Astrocyte of the cerebellum (primary cell): ENCODE data around the gene IL4I1.

Experiments
- DNase-seq: peaks from one replicate; pipeline ENCODE4 v3.0.0-alpha.2; 2011; ENCODE audit warnings: low read depth
- H3K4me3 ChIP-seq: 2 replicates; pipeline ENCODE4 v1.5.1; 2011; ENCODE audit warnings: mild to moderate bottlenecking, low read depth, low read length, moderate library complexity
- in situ Hi-C: cut with HindIII; loops from 2 replicates; pipeline ENCODE4 v1.10.0; 2017; ENCODE audit warnings: low sequenced_read_pairs
- TF ChIP-seq, protein P1 (sequence below): IDR thresholded peaks from 2 replicates; pipeline ENCODE4 v1.5.1; 2012; ENCODE audit warnings: low read length, low read depth, moderate library complexity, mild to moderate bottlenecking; ENCODE audit errors: missing control alignments

Gene IL4I1

DNA sequence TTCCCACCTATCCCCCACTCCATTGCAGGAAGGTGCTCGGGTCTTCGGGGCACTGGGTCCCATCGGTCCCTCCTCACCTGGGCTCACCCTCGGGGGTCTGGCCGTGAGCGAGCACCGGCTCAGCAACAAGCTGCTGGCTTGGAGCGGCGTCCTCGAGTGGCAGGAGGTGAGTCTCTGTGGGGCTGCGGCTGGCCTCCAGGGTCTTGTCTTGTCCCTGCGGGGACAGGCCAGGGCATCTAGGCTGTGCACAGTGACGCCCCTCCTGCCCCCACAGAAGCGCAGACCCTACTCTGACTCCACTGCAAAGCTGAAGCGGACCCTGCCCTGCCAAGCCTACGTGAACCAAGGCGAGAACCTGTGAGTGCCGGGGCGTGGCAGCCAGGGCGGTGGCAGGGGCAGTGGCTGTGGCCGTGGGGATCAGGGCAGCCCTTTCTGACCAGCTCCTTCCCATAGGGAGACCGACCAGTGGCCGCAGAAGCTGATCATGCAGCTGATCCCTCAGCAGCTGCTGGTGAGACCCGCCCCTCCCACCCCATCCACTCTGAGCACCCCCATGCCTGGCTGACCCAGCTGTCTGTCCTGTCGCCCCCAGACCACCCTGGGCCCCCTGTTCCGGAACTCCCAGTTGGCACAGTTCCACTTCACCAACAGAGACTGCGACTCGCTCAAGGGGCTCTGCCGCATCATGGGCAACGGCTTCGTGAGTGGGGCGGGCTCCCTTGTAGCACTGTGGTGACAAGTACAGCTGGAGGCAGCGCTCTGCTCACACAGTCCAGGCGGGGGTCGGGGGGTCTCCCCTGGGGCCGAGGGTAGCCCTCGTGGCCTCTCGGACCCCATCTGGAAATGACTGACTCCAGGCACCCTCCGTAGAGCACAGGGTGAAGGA, 42.1 kb downstream of the IL4I1 start:
- TF ChIP-seq, protein P1, sequence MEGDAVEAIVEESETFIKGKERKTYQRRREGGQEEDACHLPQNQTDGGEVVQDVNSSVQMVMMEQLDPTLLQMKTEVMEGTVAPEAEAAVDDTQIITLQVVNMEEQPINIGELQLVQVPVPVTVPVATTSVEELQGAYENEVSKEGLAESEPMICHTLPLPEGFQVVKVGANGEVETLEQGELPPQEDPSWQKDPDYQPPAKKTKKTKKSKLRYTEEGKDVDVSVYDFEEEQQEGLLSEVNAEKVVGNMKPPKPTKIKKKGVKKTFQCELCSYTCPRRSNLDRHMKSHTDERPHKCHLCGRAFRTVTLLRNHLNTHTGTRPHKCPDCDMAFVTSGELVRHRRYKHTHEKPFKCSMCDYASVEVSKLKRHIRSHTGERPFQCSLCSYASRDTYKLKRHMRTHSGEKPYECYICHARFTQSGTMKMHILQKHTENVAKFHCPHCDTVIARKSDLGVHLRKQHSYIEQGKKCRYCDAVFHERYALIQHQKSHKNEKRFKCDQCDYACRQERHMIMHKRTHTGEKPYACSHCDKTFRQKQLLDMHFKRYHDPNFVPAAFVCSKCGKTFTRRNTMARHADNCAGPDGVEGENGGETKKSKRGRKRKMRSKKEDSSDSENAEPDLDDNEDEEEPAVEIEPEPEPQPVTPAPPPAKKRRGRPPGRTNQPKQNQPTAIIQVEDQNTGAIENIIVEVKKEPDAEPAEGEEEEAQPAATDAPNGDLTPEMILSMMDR, result no peak
- in situ Hi-C loops, result no loop called here
- no peak for DNase-seq
- no peak overlapping the region for H3K4me3 ChIP-seq

DNA sequence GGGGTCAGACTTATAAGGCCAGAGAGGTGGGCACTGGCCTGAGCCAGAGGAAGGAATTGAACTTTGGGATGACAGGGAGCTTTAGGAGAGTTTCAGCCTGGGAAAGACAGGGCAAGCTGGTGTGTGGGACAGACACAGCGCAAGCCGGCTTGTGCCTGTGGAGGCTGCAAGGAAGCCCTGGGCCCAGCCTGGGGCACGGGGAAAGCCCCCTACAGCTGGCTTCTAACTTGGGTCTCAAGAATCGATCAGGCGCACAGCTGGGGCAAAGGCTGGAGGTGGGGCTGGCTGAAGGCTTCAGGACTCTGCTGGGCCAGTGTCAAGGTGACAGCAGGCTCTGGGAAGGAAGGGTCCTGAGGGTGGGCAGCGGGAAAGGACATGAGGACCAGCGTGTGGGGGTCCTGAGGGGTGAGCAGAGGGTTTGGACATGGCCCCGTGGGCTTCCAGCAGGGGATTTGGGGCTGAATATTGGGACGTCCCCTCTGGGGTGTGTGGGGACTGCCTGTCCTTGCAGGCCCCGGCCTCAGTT, 42.8 kb downstream of the IL4I1 start:
- H3K4me3 ChIP-seq, result no peak overlapping the region
- TF ChIP-seq, protein P1, result no peak
- in situ Hi-C loops, result no loop called here
- DNase-seq, result no peak

DNA sequence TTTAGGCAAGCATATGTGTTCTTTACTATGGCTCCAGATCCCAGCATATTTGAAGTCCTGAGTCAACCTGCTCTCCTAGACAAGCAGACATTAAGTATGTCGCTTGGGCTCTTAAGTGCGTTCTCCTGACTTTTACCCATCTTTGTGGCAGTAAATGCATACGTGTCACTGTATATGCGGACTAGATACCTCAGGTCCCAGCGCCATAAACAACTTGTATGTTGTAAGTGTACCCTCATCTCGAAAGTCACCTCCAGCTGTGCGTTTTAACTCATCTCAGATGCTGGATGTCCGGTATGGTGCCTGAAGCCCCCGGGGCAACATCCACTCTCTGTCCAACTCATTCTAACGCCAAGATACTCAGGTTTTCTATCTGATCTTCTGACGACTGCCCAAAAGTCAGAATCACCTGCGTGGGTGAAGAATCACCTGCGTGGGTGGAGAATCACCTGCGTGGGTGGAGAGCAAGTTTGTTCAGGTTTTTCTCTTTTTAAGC, 44.0 kb downstream of the IL4I1 start:
- DNase-seq, result no peak
- in situ Hi-C loops, result no loop called here
- TF ChIP-seq, protein P1, result no peak
- H3K4me3 ChIP-seq, result peak overlapping the region; percentile 82

DNA sequence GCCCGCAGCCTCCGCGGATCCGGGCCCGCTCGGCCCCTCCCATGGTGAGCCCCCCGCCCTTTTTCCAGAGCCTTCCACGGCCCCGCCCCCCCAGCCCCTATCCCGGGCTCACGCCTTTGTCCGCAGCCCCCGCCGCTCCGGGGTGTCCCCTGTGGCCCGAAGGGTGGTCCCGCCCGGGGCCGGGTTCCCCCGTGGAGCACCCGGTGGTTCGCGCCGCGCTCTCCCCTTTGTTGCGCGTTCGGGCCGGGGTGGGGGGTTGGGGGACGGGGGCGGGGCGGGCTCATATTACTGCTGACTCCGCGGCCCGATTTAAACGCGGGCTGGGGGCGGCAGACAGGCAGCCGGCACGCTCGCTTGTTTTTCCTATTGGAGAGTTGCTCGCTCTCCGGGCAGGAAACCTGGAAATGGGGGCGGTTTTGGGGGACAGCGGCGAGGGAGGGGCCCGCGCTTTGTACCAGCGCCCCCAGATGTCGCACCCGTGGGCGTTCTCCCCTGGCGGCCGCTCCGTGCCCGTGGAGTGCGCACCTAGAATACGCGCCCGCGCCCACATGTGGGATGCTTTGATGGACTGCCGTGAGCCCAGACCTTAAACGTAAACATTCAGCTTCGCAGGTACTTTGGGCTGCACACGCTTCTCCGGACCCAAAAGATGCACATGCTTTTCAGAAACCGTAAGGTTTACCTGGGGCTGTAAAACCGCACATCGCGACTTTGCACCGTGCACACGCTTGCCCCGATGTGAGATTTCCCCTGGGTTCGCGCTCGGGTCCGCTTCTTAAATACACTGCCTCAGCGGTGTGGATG, 45.0 kb downstream of the IL4I1 start:
- TF ChIP-seq, protein P1, result no peak
- in situ Hi-C loops, result no loop called here
- no peak for DNase-seq
- peak overlapping the region; percentile 82 for H3K4me3 ChIP-seq

DNA sequence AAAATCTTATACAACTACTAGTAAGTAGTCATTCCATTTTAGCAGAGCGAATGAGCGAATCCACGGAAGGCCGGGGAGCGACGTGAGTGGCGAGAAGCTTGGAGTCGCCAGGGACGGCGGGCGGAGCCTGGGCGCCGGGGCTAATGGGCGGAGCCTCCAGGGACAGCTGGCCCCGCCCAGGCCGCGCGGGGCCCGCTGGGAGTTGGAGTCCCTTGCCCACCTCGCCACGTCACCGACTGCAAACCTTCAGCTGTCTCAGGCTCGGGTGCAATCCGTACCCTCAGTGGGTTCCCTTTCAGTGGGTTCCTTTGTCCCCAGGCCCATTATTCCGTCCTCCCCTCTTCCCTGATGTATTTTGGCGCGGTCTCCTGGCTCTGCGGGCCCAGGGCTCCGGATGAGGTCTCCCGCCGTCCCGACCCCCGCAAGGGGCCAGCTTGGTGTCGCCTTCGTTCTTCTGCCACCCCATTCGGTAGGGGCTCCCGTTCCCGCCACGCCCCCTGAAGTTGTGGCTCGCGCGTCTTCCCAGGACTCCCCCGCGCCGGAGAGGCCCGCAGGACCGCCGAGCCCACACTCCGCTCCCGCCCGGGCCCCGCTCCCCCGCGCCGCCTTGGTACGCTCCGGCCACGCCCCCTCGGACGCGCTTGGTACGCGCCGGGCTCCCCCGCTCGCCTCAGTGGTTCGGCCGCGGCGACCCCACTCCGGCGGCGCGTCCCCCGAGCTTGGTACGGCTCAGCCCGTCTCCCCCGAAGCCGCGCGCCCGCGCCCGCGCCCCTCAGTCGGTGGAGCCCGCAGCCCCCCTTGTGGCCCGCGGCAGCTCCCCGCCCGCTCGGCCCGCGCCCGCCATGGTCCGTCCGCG, 46.0 kb downstream of the IL4I1 start, which contains the start of gene PTOV1:
Gene PTOV1, plus strand, starts transcription at position 673 of the 856 bp plus-strand sequence.
- peak within 1 kb of the TSS; percentile 82 for H3K4me3 ChIP-seq
- in situ Hi-C loops, result no loop called here
- DNase-seq, result peak; percentile 77
- TF ChIP-seq, protein P1, result no peak

DNA sequence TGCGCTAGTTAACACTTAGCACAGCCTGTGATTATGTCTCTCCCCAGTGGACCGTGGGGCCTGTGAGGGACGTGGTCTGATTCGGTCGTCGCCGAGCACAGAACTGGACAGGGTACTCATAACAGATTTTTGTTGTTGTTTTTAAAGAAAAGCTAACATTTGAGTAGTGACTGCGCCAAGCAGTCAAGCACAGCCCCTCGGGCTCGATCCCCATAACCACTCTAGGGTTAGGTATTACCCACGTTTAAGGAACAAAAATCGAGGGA, 46.5 kb downstream of the IL4I1 start:
- no peak for DNase-seq
- TF ChIP-seq, protein P1, result no peak
- H3K4me3 ChIP-seq, result peak overlapping the region; percentile 82
- in situ Hi-C loops, result no loop called here
